Left cardiac atrium (tissue), 4 donors: ENCODE data around the gene PTTG1IP. TPM values are rescaled to one million over a fixed set of nuclear protein-coding genes. Genes with fewer than 3 reads are reported as not detected.
A peak's percentile ranks its signal among the peaks of the same experiment; 100 is the strongest.

Experiments
- ATAC-seq, 2 donors: fragments of 200-7000 bp; cut with Tn5 transposase; one replicate each; pipeline ENCODE4 v1.9.1; 2020; ENCODE audit warnings: mild to moderate bottlenecking in 2 of 2, moderate library complexity in 2 of 2
- DNase-seq: peaks from one replicate; pipeline ENCODE4 v3.0.0-alpha.2; 2020
- intact Hi-C, 2 donors: fragments of 100-400 bp; cut with DNase I; formaldehyde crosslinking; loops; one replicate each; pipeline versions ENCODE4 v1.14.1 to v1.15.1; 2022 to 2023
- total RNA-seq, 2 donors: library from RNA; stranded (reverse); fragmentation: NEBNext Ultra II Directional; extraction: Animal tissue kit (Norgen Biotek cat#: 25700); gene quantifications; one replicate each; pipeline ENCODE4 v1.2.1, GENCODE V29; 2021
- donor health status: DM: no; HTN: yes; CAD: no.
- donor health status: DM: no; HTN: yes; CAD: no; lungs with severe emphysema.
- donor health status: DM: yes; HTN: yes; CAD: no.
- donor health status: Dilated cardiomyopathy.

Gene PTTG1IP
- total RNA-seq, 2 donors from 2014 or later: 181 to 195 TPM

- DNase-seq (no peak), ATAC-seq (no peak)
- intact Hi-C loops: no loop called here
Observed at GRCh38 chr21:44911068-44911383, 37.5 kb upstream of the PTTG1IP start.

GRCh38 chr21:44910229-44911067, 37.0 kb upstream of the PTTG1IP start:
- ATAC-seq (no peak), DNase-seq (no peak)
- intact Hi-C loops: no loop called here

GRCh38 chr21:44909719-44910118, 36.2 kb upstream of the PTTG1IP start:
- ATAC-seq: no peak
- DNase-seq: no peak
- intact Hi-C loops: no loop called here

- ATAC-seq (no peak), DNase-seq (no peak)
- intact Hi-C loops: no loop called here
Observed at GRCh38 chr21:44908908-44909307, 35.4 kb upstream of the PTTG1IP start.

GRCh38 chr21:44907966-44908895, 34.7 kb upstream of the PTTG1IP start:
- ATAC-seq (peak; percentile 17 to 19), DNase-seq (no peak)
- intact Hi-C loops: no loop called here

- intact Hi-C loops: no loop called here
- ATAC-seq: no peak
- no peak for DNase-seq
Observed at GRCh38 chr21:44907225-44907965, 33.9 kb upstream of the PTTG1IP start.

- intact Hi-C loops: no loop called here
- ATAC-seq: peak in 1 of 2 donors; percentile 27
- DNase-seq: no peak
Observed at GRCh38 chr21:44905728-44906090, 32.2 kb upstream of the PTTG1IP start.

GRCh38 chr21:44905016-44905727, 31.7 kb upstream of the PTTG1IP start:
- ATAC-seq (no peak), DNase-seq (no peak)
- intact Hi-C loops: no loop called here

GRCh38 chr21:44904141-44904923, 30.8 kb upstream of the PTTG1IP start:
- no peak for DNase-seq
- no peak for ATAC-seq
- intact Hi-C loops: no loop called here

- intact Hi-C loops: no loop called here
- DNase-seq (peak; percentile 15), ATAC-seq (no peak)
Observed at GRCh38 chr21:44903689-44904088, 30.2 kb upstream of the PTTG1IP start.

GRCh38 chr21:44903050-44903685, 29.7 kb upstream of the PTTG1IP start:
- ATAC-seq (peak in 1 of 2 donors; percentile 14), DNase-seq (peak; percentile 18)
- intact Hi-C loops: no loop called here

GRCh38 chr21:44902268-44903049, 29.0 kb upstream of the PTTG1IP start:
- DNase-seq (peak; percentile 8), ATAC-seq (no peak)
- intact Hi-C loops: no loop called here

GRCh38 chr21:44901391-44902074, 28.0 kb upstream of the PTTG1IP start:
- intact Hi-C loops: no loop called here
- ATAC-seq: no peak
- DNase-seq: peak; percentile 18

GRCh38 chr21:44900559-44901251, 27.2 kb upstream of the PTTG1IP start:
- no peak for ATAC-seq
- intact Hi-C loops: no loop called here
- DNase-seq: no peak

GRCh38 chr21:44899768-44900558, 26.5 kb upstream of the PTTG1IP start:
- intact Hi-C loops: no loop called here
- ATAC-seq (no peak), DNase-seq (peak; percentile 13)
